NK-92 (cell line): ENCODE data around the gene RABEP2.
"Not testable (repeated sequence)": the region's sequence is repeated elsewhere in the genome, so short reads cannot be mapped to it uniquely, and the experiment has no call there.

Experiments
- DNase-seq: peaks from one replicate; lab custom pipeline; 2025; ENCODE audit not compliant: unreplicated experiment; lab: John Stamatoyannopoulos, UW

Gene RABEP2

GRCh38 chr16:28932339-28933141 lies 7.5 kb upstream of the RABEP2 start:
- DNase-seq, result no peak

GRCh38 chr16:28931801-28932225 lies 6.8 kb upstream of the RABEP2 start, which contains the start of gene CD19:
TSS of gene CD19 (plus strand) at chr16:28931971. CDS start at chr16:28932001, 30 bp downstream.
- DNase-seq, result no peak

DNA sequence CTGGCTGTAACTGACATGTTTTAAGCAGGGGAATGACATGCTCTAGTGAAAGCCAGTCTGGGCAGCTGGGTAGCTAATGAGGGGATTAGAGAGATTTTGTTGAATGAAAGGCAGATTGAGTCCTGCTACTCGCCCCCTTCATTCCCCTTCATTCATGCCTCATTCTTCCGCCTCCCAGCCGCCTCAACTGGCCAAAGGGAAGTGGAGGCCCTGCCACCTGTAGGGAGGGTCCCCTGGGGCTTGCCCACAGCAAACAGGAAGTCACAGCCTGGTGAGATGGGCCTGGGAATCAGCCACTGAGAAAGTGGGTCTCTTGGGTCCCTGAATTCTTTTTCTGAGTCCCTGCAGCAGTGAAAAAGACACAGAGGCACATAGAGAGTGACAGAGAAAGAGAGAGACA lies 5.6 kb upstream of the RABEP2 start:
- no peak for DNase-seq

DNA sequence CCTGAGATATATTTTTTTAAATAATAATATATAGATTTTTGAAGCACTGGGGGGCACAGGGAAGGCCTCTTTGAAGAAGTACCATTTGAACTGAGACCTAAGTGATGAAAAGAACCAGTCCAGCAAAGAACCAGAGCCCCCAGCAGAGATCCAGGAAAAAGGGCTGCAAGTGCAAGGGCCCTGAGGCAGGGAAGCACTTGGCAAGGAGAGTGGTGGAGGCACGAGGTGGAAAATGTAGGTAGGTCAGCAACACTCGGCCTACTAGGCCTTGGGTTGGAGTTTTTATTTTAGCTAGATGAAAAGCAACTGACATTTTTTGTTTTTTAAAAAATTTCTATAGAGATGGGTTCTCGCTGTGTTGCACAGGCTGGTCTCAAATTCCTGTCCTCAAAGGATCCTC lies 5.2 kb upstream of the RABEP2 start:
- no peak for DNase-seq

- DNase-seq, result no peak
Measured at GRCh38 chr16:28927815-28928214, 2.8 kb upstream of the RABEP2 start.

GRCh38 chr16:28926284-28926683 lies 1.2 kb upstream of the RABEP2 start:
- DNase-seq, result not testable (repeated sequence)

DNA sequence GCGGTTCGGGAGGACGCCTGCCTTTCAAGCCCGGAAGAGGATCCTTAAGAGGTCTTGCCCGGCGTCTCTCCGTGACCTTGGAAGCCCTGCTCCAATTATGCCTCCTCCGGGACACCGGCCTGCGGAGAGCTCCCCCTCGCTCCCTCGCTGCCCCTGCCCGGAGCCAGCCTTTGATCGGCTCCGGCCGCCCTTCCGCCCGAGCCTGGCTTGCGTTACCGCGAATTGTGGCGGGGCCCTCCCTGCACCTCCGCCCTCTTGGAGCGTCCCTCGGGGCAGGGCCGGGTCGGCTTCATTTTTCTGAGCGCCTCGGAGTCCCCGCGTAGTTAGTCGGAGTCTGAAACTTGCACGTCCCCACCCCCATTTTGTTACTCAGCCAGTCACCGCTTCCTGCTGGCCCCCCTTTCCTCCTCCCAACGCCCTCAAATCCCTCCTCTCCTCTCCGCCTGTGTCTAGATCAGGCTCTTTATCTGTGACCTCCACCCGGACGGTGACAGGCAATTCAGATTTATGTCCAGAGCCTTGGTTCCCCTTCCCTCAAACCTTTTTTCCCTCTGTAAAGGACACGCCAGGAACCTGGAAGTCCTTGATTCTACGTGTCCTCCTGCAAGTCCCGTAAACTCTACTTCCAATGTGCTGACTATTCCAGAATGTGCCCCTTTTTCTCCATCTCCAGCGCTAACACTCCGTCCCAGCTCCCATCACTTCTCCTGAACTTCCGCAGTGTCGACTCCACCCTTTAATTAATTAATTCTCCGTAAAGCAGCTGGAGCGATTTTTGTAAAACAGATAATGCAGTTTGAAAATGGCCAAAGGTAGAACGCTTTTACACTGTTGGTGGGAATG lies 569 bp upstream of the RABEP2 start:
- no peak for DNase-seq

- no peak for DNase-seq
Measured at GRCh38 chr16:28924399-28924761, 658 bp downstream of the RABEP2 start.

DNA sequence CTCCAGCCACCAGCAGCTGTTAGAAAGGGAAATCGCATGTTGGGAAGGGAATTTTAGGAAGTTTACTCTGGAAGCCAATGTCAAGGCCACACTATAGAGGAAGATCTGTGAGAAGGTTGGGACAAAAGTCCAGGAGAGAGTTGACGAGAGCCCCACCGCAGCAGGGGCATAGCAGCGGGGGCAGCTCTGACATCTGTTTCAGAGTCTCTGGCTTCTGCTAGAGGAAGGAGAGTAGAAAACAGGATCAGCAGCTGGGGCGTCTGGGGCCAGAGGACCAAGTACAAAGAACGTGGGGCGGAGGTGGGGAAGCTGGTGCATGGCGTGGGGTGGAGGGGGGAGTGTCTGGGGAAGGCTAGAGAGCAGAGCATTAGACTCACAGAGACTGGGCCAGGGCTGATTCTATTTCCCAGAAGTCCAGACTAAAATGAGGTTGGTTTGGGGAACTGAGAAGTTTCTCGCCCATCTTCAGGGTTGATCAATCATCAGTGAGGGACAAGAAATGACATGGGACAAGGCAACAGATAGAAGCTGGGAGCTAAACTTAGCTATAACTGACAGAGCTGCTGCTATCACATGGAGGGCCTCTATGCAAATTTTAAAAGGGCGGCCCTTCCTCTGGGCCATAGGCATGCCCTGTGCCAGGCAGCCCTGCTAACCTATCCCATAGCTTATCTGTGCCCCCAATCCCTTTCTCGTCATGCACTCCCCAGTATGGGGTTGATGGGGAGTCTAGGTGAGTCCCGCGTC lies 1.2 kb downstream of the RABEP2 start:
- DNase-seq, result no peak

GRCh38 chr16:28923231-28923587 lies 1.8 kb downstream of the RABEP2 start:
- no peak for DNase-seq

GRCh38 chr16:28918698-28919097 lies 6.3 kb downstream of the RABEP2 start:
- DNase-seq, result no peak

DNA sequence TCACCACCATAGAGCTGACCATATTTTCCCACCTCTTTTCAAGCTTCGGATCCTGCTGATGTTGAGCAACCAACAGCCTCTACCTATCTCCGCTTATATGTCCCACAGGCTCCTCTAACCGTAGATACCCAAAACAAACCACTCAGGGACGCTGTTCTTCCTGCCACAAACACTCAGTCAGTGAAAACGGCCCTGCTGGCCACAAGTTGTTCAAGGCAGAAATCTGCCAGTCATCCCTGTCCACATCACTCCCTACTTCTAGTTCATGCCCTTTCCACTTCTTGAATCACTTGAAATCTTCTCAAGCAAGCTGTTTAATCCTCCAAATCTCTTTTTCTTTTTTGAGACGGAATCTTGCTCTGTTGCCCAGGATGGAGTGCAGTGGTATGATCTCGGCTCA lies 7.9 kb downstream of the RABEP2 start:
- no peak for DNase-seq

- DNase-seq, result no peak
Measured at GRCh38 chr16:28915181-28915580, 9.9 kb downstream of the RABEP2 start.

GRCh38 chr16:28913946-28914724 lies 10.9 kb downstream of the RABEP2 start:
- no peak for DNase-seq

GRCh38 chr16:28912558-28912957 lies 12.5 kb downstream of the RABEP2 start:
- no peak for DNase-seq

- DNase-seq, result no peak
Measured at GRCh38 chr16:28910086-28911031, 14.7 kb downstream of the RABEP2 start.

DNA sequence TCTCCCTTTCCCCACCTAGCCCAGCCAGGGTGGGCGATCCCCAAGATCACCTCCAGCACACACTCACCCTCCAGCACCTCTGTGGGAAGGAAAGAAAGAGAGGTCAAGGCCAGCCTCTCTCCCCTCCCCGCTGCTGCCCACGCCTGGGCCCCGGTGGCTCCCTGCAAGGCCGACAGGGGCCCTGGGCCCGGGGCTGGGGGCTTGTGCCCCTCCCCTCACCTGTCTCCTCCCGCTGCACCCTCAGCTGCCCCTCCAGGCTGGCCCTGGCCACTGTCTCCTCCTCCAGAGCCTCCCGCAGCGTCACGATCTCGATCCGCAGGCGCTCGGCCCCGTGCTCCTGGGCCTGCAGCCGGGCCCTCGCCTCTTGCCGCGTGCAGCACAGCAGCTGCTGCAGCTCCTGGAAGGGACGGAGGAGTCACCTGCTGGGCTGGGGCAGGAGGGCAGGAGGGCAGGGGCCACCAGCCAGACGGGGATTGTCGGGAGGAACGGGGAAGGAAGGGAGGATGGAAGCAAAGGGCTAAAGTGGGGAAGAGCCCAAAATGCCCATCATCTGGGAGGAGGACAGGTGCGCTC lies 19.2 kb downstream of the RABEP2 start:
- DNase-seq, result no peak

DNA sequence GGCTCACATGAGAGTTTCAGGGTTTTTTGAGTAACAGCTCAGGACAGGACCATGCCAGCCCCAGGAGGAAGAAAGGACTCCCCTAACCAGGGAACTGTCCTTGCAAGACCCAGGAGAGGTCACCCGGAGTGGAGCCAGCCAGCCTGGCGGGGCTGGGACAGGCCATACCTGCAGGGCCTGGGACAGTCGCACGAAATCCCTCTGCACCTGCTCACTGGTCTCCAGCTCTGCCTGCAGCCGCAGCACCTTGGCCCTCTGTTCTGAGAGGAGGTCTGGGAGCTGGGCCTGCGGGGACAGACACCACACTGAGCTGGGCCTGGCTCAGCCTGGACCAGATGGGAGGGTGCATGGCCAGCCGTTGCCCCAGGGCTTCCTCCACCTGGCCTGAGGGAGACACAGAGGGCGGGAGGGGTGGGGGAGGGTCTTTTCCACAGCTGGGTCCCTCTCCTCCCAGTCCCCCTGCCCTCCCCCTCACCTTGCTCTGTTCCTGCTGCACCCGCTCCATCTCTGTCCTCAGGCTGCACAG lies 19.7 kb downstream of the RABEP2 start:
- DNase-seq, result no peak

DNA sequence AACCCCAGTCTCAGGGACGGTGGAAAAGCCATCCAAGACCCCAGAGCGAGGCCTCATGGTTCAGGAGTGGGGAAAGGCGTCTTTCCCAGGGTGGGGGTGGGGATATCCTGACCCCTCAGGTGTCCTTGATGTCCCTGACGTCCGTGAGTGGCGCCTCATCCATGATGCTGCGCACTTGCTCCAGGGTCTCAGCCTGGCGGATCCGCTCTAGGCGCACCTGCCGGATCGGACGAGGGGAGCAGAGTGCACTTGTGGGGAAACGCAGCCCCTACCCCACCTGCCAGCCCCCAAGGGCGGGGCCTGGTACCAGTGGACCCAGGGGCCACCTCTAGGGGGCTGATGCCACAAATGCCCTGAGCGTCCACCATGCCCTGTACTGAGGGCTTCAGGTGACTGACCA lies 20.2 kb downstream of the RABEP2 start:
- no peak for DNase-seq
